Measurements from ENCODE around the gene FBLL1.

DNA sequence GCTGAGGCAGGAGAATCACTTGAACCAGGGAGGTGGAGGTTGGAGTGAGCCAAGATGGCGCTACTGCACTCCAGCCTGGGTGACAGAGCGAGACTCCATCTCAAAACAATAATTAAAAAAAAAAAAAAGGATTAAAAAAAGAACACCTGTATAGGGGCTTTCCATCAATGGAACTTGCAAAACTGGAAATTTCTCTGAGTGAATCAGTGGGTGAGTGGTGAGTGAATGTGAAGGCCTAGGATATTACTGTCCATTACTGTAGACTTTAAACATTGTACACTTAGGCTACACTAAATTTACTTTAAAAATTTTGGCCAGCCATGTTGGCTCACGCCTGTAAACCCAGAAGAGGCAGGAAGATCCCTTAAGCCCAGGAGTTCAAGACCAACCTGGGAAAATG lies 48.5 kb upstream of the FBLL1 start:
- TF ChIP-seq RFX5 (IDR thresholded peaks at IDR 0.05; ENCODE audit: low read length), result no peak
- TF ChIP-seq ELF1 (IDR thresholded peaks at IDR 0.05), result no peak
- TF ChIP-seq SIN3A (IDR thresholded peaks at IDR 0.05; ENCODE audit: borderline replicate concordance, low read depth, low read length), result no peak
- TF ChIP-seq, protein P1, sequence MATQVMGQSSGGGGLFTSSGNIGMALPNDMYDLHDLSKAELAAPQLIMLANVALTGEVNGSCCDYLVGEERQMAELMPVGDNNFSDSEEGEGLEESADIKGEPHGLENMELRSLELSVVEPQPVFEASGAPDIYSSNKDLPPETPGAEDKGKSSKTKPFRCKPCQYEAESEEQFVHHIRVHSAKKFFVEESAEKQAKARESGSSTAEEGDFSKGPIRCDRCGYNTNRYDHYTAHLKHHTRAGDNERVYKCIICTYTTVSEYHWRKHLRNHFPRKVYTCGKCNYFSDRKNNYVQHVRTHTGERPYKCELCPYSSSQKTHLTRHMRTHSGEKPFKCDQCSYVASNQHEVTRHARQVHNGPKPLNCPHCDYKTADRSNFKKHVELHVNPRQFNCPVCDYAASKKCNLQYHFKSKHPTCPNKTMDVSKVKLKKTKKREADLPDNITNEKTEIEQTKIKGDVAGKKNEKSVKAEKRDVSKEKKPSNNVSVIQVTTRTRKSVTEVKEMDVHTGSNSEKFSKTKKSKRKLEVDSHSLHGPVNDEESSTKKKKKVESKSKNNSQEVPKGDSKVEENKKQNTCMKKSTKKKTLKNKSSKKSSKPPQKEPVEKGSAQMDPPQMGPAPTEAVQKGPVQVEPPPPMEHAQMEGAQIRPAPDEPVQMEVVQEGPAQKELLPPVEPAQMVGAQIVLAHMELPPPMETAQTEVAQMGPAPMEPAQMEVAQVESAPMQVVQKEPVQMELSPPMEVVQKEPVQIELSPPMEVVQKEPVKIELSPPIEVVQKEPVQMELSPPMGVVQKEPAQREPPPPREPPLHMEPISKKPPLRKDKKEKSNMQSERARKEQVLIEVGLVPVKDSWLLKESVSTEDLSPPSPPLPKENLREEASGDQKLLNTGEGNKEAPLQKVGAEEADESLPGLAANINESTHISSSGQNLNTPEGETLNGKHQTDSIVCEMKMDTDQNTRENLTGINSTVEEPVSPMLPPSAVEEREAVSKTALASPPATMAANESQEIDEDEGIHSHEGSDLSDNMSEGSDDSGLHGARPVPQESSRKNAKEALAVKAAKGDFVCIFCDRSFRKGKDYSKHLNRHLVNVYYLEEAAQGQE (IDR thresholded peaks at IDR 0.05; ENCODE audit: low read depth, low read length), result no peak
- TF ChIP-seq, protein P2, sequence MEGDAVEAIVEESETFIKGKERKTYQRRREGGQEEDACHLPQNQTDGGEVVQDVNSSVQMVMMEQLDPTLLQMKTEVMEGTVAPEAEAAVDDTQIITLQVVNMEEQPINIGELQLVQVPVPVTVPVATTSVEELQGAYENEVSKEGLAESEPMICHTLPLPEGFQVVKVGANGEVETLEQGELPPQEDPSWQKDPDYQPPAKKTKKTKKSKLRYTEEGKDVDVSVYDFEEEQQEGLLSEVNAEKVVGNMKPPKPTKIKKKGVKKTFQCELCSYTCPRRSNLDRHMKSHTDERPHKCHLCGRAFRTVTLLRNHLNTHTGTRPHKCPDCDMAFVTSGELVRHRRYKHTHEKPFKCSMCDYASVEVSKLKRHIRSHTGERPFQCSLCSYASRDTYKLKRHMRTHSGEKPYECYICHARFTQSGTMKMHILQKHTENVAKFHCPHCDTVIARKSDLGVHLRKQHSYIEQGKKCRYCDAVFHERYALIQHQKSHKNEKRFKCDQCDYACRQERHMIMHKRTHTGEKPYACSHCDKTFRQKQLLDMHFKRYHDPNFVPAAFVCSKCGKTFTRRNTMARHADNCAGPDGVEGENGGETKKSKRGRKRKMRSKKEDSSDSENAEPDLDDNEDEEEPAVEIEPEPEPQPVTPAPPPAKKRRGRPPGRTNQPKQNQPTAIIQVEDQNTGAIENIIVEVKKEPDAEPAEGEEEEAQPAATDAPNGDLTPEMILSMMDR (IDR thresholded peaks at IDR 0.05), result no peak
- TF ChIP-seq EP300 (IDR thresholded peaks at IDR 0.05; ENCODE audit: borderline replicate concordance in 1 of 2, low read depth in 1 of 2, low read length in 1 of 2), result no peak
- no peak for TF ChIP-seq EZH2phosphoT487 (IDR thresholded peaks at IDR 0.05; ENCODE audit: borderline replicate concordance, low read depth)
- no peak for TF ChIP-seq GABPA (IDR thresholded peaks at IDR 0.05; ENCODE audit: low read depth)
- TF ChIP-seq, protein P3, sequence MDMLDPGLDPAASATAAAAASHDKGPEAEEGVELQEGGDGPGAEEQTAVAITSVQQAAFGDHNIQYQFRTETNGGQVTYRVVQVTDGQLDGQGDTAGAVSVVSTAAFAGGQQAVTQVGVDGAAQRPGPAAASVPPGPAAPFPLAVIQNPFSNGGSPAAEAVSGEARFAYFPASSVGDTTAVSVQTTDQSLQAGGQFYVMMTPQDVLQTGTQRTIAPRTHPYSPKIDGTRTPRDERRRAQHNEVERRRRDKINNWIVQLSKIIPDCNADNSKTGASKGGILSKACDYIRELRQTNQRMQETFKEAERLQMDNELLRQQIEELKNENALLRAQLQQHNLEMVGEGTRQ (IDR thresholded peaks at IDR 0.05; ENCODE audit: borderline replicate concordance, low read depth, low read length), result no peak
- no peak for TF ChIP-seq SMC3 (IDR thresholded peaks at IDR 0.05; ENCODE audit: low read depth, low read length)
- TF ChIP-seq JUND (IDR thresholded peaks at IDR 0.05), result no peak
- no peak for TF ChIP-seq GATA2 (CRISPR knock-in tag; IDR thresholded peaks at IDR 0.05)

All from SK-N-SH (cell line).